HepG2 (cell line): ENCODE results near the gene FAM181A. TPM values are rescaled to one million over a fixed set of nuclear protein-coding genes. Genes with fewer than 3 reads are reported as not detected.
A peak's percentile ranks its signal among the peaks of the same experiment; 100 is the strongest.

Experiments
- AGO1 ChIP-seq: fragments of 200-400 bp; formaldehyde crosslinking; IDR thresholded peaks from 2 replicates; pipeline ENCODE4 v1.6.1; 2017; ENCODE audit warnings: mild to moderate bottlenecking, low read depth, low read length, moderate library complexity; ENCODE audit not compliant: poor library complexity, severe bottlenecking
- BCLAF1 ChIP-seq: fragments of 450-650 bp; IDR thresholded peaks from 2 replicates; pipeline ENCODE4 v1.6.1; 2017; ENCODE audit warnings: mild to moderate bottlenecking
- CCAR2 ChIP-seq: fragments of 200-400 bp; formaldehyde crosslinking; optimal IDR thresholded peaks from 2 replicates; pipeline ENCODE3; 2018; ENCODE audit warnings: low read depth, mild to moderate bottlenecking, low read length, moderate library complexity
- DMAP1 ChIP-seq: IDR thresholded peaks from 2 replicates; pipeline ENCODE4 v1.6.1; 2016
- HMGXB3 ChIP-seq: sonication (generic); formaldehyde crosslinking; IDR thresholded peaks from 2 replicates; pipeline ENCODE4 v1.4.0; 2020; ENCODE audit warnings: missing genetic modification reagents, borderline replicate concordance
- JDP2 ChIP-seq: sonication (generic); formaldehyde crosslinking; IDR thresholded peaks from 2 replicates; pipeline ENCODE4 v1.8.1; 2022; ENCODE audit warnings: missing genetic modification reagents, borderline replicate concordance
- NCOA5 ChIP-seq: sonication (generic); formaldehyde crosslinking; IDR thresholded peaks from 2 replicates; pipeline ENCODE4 v1.4.0; 2020; ENCODE audit warnings: missing genetic modification reagents
- PHF20 ChIP-seq: sonication (generic); formaldehyde crosslinking; IDR thresholded peaks from 2 replicates; pipeline ENCODE4 v1.5.0; 2020; ENCODE audit warnings: mild to moderate bottlenecking, missing genetic modification reagents
- REL ChIP-seq: sonication (generic); formaldehyde crosslinking; conservative IDR thresholded peaks from 2 replicates; pipeline ENCODE4 v1.8.0; 2022; ENCODE audit warnings: mild to moderate bottlenecking, missing genetic modification reagents, moderate library complexity
- SRSF4 ChIP-seq: fragments of 200-400 bp; formaldehyde crosslinking; IDR thresholded peaks from one replicate; pipeline ENCODE4 v1.6.1; 2018; ENCODE audit warnings: mild to moderate bottlenecking, low read depth, low read length, moderate library complexity; ENCODE audit not compliant: poor library complexity, severe bottlenecking
- TAF1 ChIP-seq: sonication (generic); formaldehyde crosslinking; IDR thresholded peaks from 2 replicates; pipeline ENCODE4 v1.4.0; 2020; ENCODE audit warnings: missing genetic modification reagents
- ZNF280B ChIP-seq: sonication (generic); formaldehyde crosslinking; IDR thresholded peaks from 2 replicates; pipeline ENCODE4 v1.5.0; 2020; ENCODE audit warnings: missing genetic modification reagents, mild to moderate bottlenecking, borderline replicate concordance
- ZNF362 ChIP-seq: sonication (generic); formaldehyde crosslinking; IDR thresholded peaks from 2 replicates; pipeline ENCODE4 v1.4.0; 2020; ENCODE audit warnings: missing genetic modification reagents, mild to moderate bottlenecking, borderline replicate concordance
- ZNF567 ChIP-seq: sonication (generic); formaldehyde crosslinking; IDR thresholded peaks from 2 replicates; pipeline ENCODE4 v1.8.1; 2023; ENCODE audit warnings: mild to moderate bottlenecking, missing genetic modification reagents, borderline replicate concordance
- ZNF644 ChIP-seq: IDR thresholded peaks from 2 replicates; pipeline ENCODE4 v1.6.1; 2016; ENCODE audit warnings: low read depth
- ZNF7 ChIP-seq: IDR thresholded peaks from 2 replicates; pipeline ENCODE4 v1.6.1; 2016; ENCODE audit warnings: missing biosample characterization, missing genetic modification reagents
- polyA plus RNA-seq, 8 experiments: library from polyadenylated mRNA; depleted of rRNA in 3 of 8; stranded (reverse) in 7 of 8; unstranded in 1 of 8; fragments of >200 nt; fragmentation: Illumina TruSeq in 4 of 8; extraction: Trizol in 4 of 8; gene quantifications; 2 replicates each; pipeline versions ENCODE4 v1.2.1 to v1.2.3, GENCODE V29; 2011 to 2016; ENCODE audit warnings: low read depth in 4 of 8, missing spikeins in 1 of 8, mixed read lengths in 1 of 8; ENCODE audit not compliant: insufficient read depth in 1 of 8
- total RNA-seq, 5 experiments: library from RNA; depleted of rRNA; stranded (reverse); fragments of >200 nt; fragmentation: Illumina TruSeq; extraction: Trizol; gene quantifications; 2 replicates each; pipeline ENCODE4 v1.2.3, GENCODE V29; 2016; ENCODE audit warnings: low read depth in 1 of 5

The FAM181A gene
- total and polyA plus RNA-seq, 2 of the 13 experiments (the other 11 are each of a cell fraction or from before 2014, with no cell fraction given) = 1.1 to 1.5 TPM

GRCh38 chr14:93959239-93960107, 32.3 kb downstream of the FAM181A start (continued):
- TF ChIP-seq TAF1 (CRISPR knock-in tag) (peak; percentile 71), ZNF362 (CRISPR knock-in tag) (peak; percentile 18; the same call in 1 of the 2 replicates), ZNF567 (0 out of 2 replicates have a peak, but pooled peaks have one; percentile 32), DMAP1 (peak; percentile 91), PHF20 (no peak), BCLAF1 (no peak), JDP2 (CRISPR knock-in tag) (no peak), ZNF644 (CRISPR knock-in tag) (peak; percentile 75; the same call in 1 of the 2 replicates), HMGXB3 (CRISPR knock-in tag) (peak; percentile 85; the same call in 1 of the 2 replicates), NCOA5 (0 out of 2 replicates have a peak, but pooled peaks have one; percentile 54), ZNF7 (CRISPR knock-in tag) (no peak), REL (CRISPR knock-in tag) (0 out of 2 replicates have a peak, but pooled peaks have one; percentile 74), CCAR2 (no peak), AGO1 (no peak), SRSF4 (no peak), ZNF280B (no peak; the same call in 1 of the 2 replicates)
